ENCODE results near the gene B4GALNT3.

DNA sequence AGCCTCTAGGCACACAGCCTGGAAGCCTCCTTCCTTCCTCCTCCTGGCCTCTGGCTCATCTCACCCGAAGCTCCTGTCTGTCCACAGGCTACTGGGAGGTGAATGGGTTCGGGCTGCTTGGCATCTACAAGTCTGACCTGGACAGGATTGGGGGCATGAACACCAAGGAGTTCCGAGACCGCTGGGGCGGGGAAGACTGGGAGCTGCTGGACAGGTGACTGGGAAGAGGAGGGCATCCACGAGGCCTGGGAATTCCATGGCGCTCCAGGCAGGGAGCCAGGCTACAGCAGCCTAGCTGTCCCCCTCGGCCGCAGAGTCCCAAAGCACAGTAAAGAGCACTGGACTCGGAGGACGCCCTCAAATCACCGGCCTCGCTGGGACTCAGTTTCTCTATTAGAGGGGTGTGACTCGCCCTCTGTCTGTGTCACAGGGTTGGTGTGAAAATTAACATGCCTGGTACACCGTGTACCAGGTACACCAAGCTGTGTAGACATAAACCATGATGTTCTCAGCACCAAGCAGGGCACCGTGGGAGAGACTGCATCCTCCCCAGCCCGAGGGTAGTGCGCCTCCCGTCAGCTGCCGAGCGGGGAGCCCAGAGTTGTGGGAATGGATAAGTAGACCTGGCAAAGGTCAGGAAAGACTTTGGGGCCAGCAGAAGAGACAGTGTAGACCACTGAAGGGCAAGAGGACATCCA lies 99.6 kb downstream of the B4GALNT3 start:
- TF ChIP-seq EZH2 (IDR thresholded peaks at IDR 0.05; ENCODE audit: borderline replicate concordance, low read length): no peak
- TF ChIP-seq, protein P1, sequence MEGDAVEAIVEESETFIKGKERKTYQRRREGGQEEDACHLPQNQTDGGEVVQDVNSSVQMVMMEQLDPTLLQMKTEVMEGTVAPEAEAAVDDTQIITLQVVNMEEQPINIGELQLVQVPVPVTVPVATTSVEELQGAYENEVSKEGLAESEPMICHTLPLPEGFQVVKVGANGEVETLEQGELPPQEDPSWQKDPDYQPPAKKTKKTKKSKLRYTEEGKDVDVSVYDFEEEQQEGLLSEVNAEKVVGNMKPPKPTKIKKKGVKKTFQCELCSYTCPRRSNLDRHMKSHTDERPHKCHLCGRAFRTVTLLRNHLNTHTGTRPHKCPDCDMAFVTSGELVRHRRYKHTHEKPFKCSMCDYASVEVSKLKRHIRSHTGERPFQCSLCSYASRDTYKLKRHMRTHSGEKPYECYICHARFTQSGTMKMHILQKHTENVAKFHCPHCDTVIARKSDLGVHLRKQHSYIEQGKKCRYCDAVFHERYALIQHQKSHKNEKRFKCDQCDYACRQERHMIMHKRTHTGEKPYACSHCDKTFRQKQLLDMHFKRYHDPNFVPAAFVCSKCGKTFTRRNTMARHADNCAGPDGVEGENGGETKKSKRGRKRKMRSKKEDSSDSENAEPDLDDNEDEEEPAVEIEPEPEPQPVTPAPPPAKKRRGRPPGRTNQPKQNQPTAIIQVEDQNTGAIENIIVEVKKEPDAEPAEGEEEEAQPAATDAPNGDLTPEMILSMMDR (IDR thresholded peaks at IDR 0.05; ENCODE audit: low read length): no peak

Data from OCI-LY1 (cell line).